AG04450 (cell line): Measurements from ENCODE around the gene HPS6. TPM values are rescaled to one million over a fixed set of nuclear protein-coding genes. Genes with fewer than 3 reads are reported as not detected.
A peak's percentile ranks its signal among the peaks of the same experiment; 100 is the strongest.
"Not testable (repeated sequence)": the region's sequence is repeated elsewhere in the genome, so short reads cannot be mapped to it uniquely, and the experiment has no call there.

Experiments used
- CTCF ChIA-PET: fragments of 300-600, 350-600 bp; formaldehyde crosslinking; extraction: SDS; loops from one replicate; lab custom pipeline; 2022; ENCODE audit warnings: antibody characterized with exemption, inconsistent platforms; lab: Charles Lee
- POLR2A ChIA-PET: fragments of 350-600 bp; formaldehyde crosslinking; extraction: SDS; loops from one replicate; lab custom pipeline; 2021; ENCODE audit warnings: antibody characterized with exemption, inconsistent platforms; lab: Yijun Ruan, JAX
- DNase-seq: peaks from one replicate; pipeline ENCODE4 v3.0.0-alpha.2; 2011; ENCODE audit warnings: low read depth, low spot score
- H3K27ac ChIP-seq: one replicate; pipeline ENCODE4 v1.5.1; 2012; ENCODE audit warnings: low read depth, low read length, control low read depth
- H3K27me3 ChIP-seq: one replicate; pipeline ENCODE4 v1.6.0; 2012; ENCODE audit warnings: low read length; ENCODE audit not compliant: control insufficient read depth, insufficient read depth
- H3K4me3 ChIP-seq: 2 replicates; pipeline ENCODE4 v1.5.1; 2011; ENCODE audit warnings: mild to moderate bottlenecking, low read depth, low read length, control low read depth
- H3K9me3 ChIP-seq: 2 replicates; pipeline ENCODE4 v1.5.1; 2012; ENCODE audit warnings: low read length; ENCODE audit not compliant: control insufficient read depth, insufficient read depth
- CTCF ChIP-seq: IDR thresholded peaks from 2 replicates; pipeline ENCODE4 v1.5.1; 2011; ENCODE audit warnings: low read depth, low read length, control low read depth, inconsistent platforms
- polyA plus RNA-seq: library from polyadenylated mRNA; depleted of rRNA; stranded (reverse); fragments of >200 nt; gene quantifications from 2 replicates; pipeline ENCODE4 v1.2.3, GENCODE V29; 2011

HPS6 gene
- polyA plus RNA-seq, 1 experiment, result 6.4 TPM

- ChIA-PET POLR2A (interaction anchor here (0.6 kb wide), 1 partner anchor 11 kb away, joined by 3 read pairs; no protein-coding TSS in a partner anchor), CTCF (interaction anchor here (0.5 to 1.6 kb wide), 6 partner anchors 28 to 200 kb away, joined by 3 to 7 read pairs (median 4); no protein-coding TSS in a partner anchor)
- Histone ChIP-seq H3K27ac (no peak overlapping the region), H3K9me3 (no peaks in the 10 kb centered on the region; the same call in 1 of the 2 replicates), H3K27me3 (no peaks in the 10 kb centered on the region), H3K4me3 (no peak overlapping the region)
- TF ChIP-seq CTCF, result no peak
- no peak for DNase-seq
These were observed 24.7 kb upstream of the HPS6 start for GRCh38 chr10:102040305-102041050.

GRCh38 chr10:102045292-102045691 lies 19.9 kb upstream of the HPS6 start:
- no peak for TF ChIP-seq CTCF
- Histone ChIP-seq H3K9me3 (no peaks in the 10 kb centered on the region), H3K27me3 (no peaks in the 10 kb centered on the region), H3K4me3 (no peak overlapping the region), H3K27ac (no peak overlapping the region)
- CTCF ChIA-PET, result no interaction called here
- POLR2A ChIA-PET, result no interaction called here
- no peak for DNase-seq

GRCh38 chr10:102046095-102046494 lies 19.1 kb upstream of the HPS6 start:
- ChIA-PET POLR2A (no interaction called here), CTCF (no interaction called here)
- DNase-seq, result no peak
- Histone ChIP-seq H3K27ac (no peak overlapping the region), H3K4me3 (no peak overlapping the region), H3K9me3 (no peaks in the 10 kb centered on the region), H3K27me3 (no peaks in the 10 kb centered on the region)
- no peak for TF ChIP-seq CTCF

DNA sequence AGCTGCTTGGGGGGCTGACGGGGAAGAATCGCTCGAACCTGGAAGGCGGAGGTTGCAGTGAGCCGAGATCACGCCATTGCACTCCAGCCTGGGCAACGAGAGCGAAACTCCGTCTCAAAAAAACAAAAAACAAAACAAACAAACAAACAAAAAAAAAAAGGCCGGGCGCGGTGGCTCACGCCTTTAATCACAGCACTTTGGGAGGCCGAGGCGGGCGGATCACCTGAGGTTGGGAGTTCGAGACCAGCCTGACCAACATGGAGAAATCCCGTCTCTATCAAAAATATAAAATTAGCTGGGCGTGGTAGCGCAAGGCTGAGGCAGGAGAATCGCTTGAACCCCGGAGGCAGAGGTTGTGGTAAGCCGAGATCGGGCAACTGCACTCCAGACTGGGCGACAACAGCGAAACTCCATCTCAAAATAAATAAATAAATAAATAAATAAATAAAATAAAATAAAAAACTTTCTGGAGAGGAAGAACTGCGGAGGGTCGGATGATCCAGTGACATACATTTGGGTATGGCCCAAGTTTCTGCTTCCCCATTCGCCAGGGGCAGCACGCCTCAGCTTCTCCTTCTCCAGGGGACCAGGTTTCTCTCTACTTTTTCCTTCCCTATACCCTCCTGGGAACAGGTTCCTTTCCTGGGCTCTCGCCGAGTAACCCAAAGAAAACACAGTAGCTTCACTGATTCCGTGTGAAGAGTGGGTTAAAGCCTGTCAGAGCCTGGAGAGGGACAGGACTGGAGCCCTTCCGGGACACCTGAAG lies 10.1 kb upstream of the HPS6 start:
- not testable (repeated sequence) for H3K9me3 ChIP-seq, DNase-seq, H3K27me3 ChIP-seq
- POLR2A ChIA-PET, result interaction anchor here (0.5 to 1.4 kb wide), 5 partner anchors 8 to 237 kb away, joined by 3 to 8 read pairs (median 3); partner anchors contain the start of gene OGA
- Histone ChIP-seq H3K27ac (peak overlapping the region; percentile 77), H3K4me3 (peak overlapping the region; percentile 89)
- CTCF ChIA-PET, result interaction anchor here (3.9 kb wide), 1 partner anchor 19 kb away, joined by 26 read pairs; no protein-coding TSS in a partner anchor

DNA sequence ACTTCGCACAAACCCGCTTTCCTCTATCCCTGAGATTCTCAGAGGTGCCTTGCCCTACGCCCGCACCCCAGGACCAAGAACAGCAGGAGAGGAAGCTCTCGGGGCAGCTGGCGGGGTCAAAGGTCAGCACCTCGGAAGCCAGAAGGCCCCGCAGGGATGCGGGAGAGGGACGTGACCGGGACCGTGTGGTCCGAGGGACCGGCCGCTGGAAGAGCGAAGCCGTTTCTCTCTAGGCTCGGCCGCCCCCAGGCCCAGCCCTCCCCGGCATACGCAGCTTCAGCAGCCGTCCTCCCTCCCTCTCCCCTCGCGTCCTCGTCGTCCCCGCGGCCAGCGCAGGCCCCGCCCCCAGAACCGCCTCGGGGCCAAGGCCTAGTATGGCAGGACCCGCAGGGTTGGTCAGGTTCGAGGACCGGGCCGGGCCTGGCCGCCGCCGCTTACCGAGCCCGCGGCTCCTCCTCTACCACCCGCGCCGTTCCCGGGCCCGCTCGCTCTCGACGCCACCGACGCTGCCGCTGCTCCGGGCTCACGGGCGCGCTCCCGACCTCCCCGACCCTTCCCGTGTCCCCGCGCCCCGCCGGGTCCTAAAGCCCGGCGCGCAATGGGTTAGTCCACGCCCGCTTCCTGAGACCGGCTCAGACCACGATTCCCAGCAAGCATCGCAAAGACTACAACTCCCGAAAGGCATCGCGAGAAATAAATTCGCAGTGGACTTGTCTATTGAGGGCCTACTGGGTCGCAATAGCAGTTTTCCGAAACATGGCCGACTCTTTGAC lies 9.3 kb upstream of the HPS6 start, which contains the start of gene ARMH3:
Gene ARMH3 (minus strand): TSS at position 527 of the 773 bp plus-strand sequence. CDS start 16,059 bp downstream, outside the sequence.
- H3K27ac ChIP-seq, result peak within 1 kb of the TSS; percentile 77
- peak; percentile 93 for DNase-seq
- CTCF ChIA-PET, result interaction anchor here (0.6 to 3.9 kb wide), 4 partner anchors 17 to 215 kb away, joined by 4 to 26 read pairs (median 8); no protein-coding TSS in a partner anchor
- no peak for TF ChIP-seq CTCF
- H3K27me3 ChIP-seq, result no peaks in the 10 kb centered on the region
- POLR2A ChIA-PET, result interaction anchor here (0.6 to 1.4 kb wide), 4 partner anchors 9 to 238 kb away, joined by 3 to 8 read pairs (median 4); partner anchors contain the start of gene OGA
- H3K4me3 ChIP-seq, result peak within 1 kb of the TSS; percentile 89
- no peaks in the 10 kb centered on the region; the same call in 1 of the 2 replicates for H3K9me3 ChIP-seq
